ENCODE data around the gene GYPA. TPM values are rescaled to one million over a fixed set of nuclear protein-coding genes. Genes with fewer than 3 reads are reported as not detected.
"Not testable (repeated sequence)": the region's sequence is repeated elsewhere in the genome, so short reads cannot be mapped to it uniquely, and the experiment has no call there.

The GYPA gene
- total RNA-seq: not detected

DNA sequence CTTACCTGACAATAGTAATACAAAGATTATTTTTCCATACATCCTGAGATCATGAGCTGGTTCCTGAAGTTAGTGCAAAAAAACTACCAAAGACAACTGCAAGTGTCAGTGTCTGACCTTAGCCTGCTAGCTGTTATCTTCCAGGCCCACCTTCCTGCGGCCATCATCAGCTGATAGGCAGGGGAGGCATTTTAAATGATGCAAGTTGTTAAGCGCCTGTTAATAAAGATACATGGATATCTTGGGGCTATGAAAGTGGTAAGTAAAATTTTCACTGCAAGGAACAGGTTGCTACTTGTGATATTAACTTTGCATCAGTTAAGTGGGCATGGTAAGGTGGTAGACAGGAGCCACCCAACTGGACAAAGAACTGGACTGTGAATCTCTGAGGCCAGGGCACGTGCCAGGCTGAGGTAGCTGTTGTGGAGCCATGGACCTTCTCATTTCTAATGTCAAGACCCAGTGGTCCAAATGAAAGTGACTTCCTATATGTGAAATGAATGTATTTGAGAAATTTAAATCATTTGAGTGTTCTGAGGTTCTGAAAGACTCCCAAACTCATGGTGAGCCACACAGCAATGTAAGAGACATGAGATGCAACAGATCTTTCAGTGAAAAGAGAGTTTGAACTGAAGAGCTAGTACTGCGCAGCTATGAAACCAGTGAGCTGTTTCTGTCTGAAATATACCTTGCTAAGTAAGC is at the start of gene GYPA:
TSS of gene GYPA (minus strand) at position 125 of the 702 bp plus-strand sequence. CDS start at position 42, 83 bp downstream.
- H3K27me3 ChIP-seq; H3K27ac ChIP-seq; H3K9me3 ChIP-seq; ATAC-seq; H3K4me1 ChIP-seq; H3K4me3 ChIP-seq; H3K36me3 ChIP-seq (replicated peaks in 1 of 2; ENCODE audit: insufficient read depth in 1 of 2, low read depth in 2 of 2); DNase-seq; intact Hi-C loops (cut with DNase I): not testable (repeated sequence)
- WGBS, 2 donors: 73 to 77% methylated on average over 4 of the region's 4 CpGs

DNA sequence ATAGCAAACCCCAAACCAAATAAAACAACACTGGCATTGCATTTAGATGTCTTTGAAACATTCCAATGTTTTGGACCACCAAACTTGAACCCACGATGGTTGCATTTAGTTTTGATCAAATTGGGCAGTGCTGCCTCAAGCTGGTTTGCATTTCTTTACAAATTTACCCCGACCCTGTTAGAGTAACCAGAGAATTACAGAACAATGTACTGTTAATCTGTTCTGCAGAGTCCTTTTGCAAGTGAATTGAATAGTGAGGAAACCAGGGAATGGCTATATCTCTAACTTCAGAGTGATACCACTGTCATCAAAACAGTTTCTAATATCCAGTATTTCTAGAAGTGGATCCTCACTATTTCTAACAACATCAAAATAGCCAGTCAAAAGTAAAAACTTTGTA is 49.5 kb upstream of the GYPA start:
- H3K9me3 ChIP-seq: no peaks in the 10 kb centered on the region

DNA sequence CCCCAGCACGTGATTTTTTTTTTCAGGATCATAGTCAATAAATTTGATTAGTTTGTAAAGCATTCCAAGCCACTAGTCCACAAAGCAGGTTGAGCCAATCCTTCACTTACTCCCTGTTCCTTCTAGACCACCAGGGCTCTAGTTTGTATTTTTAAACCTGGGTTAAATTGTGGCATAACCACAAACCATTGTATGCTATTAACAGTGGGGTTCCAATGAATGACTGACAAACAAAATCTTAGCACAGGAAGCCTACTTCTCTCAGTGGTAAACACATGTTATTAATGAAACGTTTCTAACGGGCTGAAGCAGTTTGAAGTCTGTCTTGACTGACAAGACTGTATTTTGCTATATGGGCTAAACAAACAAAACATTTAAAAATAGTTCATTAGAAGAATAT is 48.6 kb upstream of the GYPA start:
- intact Hi-C loops (cut with DNase I): no loop called here
- no peak for TF ChIP-seq POLR2A (IDR thresholded peaks at IDR 0.05)
- TF ChIP-seq, protein P1, sequence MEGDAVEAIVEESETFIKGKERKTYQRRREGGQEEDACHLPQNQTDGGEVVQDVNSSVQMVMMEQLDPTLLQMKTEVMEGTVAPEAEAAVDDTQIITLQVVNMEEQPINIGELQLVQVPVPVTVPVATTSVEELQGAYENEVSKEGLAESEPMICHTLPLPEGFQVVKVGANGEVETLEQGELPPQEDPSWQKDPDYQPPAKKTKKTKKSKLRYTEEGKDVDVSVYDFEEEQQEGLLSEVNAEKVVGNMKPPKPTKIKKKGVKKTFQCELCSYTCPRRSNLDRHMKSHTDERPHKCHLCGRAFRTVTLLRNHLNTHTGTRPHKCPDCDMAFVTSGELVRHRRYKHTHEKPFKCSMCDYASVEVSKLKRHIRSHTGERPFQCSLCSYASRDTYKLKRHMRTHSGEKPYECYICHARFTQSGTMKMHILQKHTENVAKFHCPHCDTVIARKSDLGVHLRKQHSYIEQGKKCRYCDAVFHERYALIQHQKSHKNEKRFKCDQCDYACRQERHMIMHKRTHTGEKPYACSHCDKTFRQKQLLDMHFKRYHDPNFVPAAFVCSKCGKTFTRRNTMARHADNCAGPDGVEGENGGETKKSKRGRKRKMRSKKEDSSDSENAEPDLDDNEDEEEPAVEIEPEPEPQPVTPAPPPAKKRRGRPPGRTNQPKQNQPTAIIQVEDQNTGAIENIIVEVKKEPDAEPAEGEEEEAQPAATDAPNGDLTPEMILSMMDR (IDR thresholded peaks at IDR 0.05): no peak
- no peaks in the 10 kb centered on the region for H3K4me1 ChIP-seq
- H3K27me3 ChIP-seq: no peaks in the 10 kb centered on the region
- ATAC-seq: no peak
- H3K36me3 ChIP-seq (replicated peaks in 1 of 2; ENCODE audit: insufficient read depth in 1 of 2, low read depth in 2 of 2): no peaks in the 10 kb centered on the region
- no peak overlapping the region for H3K4me3 ChIP-seq
- WGBS, 2 donors: 19 to 28% methylated on average over 3 of the region's 3 CpGs
- no peak overlapping the region for H3K27ac ChIP-seq
- H3K9me3 ChIP-seq: no peaks in the 10 kb centered on the region
- no peak for DNase-seq

More for the DNA sequence above, 49.5 kb upstream of the GYPA start:
- no peak for DNase-seq
- TF ChIP-seq POLR2A (IDR thresholded peaks at IDR 0.05): no peak
- TF ChIP-seq, protein P1 (IDR thresholded peaks at IDR 0.05): no peak
- H3K4me3 ChIP-seq: no peak overlapping the region
- no peak overlapping the region for H3K27ac ChIP-seq
- H3K27me3 ChIP-seq: no peaks in the 10 kb centered on the region
- intact Hi-C loops (cut with DNase I): no loop called here
- ATAC-seq: no peak
- no peaks in the 10 kb centered on the region for H3K4me1 ChIP-seq
- 6 to 16% methylated on average over 2 of the region's 2 CpGs for WGBS, 2 donors
- no peaks in the 10 kb centered on the region for H3K36me3 ChIP-seq (replicated peaks in 1 of 2; ENCODE audit: insufficient read depth in 1 of 2, low read depth in 2 of 2)

DNA sequence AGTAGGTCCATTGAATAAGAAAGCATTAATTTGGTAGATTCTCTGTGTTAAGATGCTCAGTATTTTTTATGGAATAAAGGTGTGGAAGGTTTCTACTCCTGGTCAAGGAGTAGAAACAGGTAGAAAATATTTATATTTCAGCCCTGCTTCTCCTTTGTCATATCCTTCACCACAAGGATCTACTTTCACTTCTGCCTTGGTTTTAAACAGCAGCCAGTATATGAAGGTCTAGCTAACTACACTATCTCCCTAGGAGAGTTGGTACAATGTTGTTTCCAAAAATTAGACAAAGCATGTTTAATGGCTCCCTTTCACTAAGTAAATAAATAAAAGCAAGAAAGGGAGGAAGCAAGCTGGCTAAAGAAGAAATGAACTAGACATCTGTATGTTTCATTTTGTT is 44.6 kb upstream of the GYPA start:
- intact Hi-C loops (cut with DNase I): no loop called here
- Histone ChIP-seq H3K27ac (no peak overlapping the region), H3K36me3 (replicated peaks in 1 of 2; ENCODE audit: insufficient read depth in 1 of 2, low read depth in 2 of 2) (no peaks in the 10 kb centered on the region), H3K27me3 (no peaks in the 10 kb centered on the region), H3K4me1 (no peaks in the 10 kb centered on the region), H3K9me3 (no peaks in the 10 kb centered on the region), H3K4me3 (no peak overlapping the region)
- TF ChIP-seq, protein P1 (IDR thresholded peaks at IDR 0.05): no peak
- no peak for TF ChIP-seq POLR2A (IDR thresholded peaks at IDR 0.05)
- DNase-seq: no peak
- ATAC-seq: no peak

DNA sequence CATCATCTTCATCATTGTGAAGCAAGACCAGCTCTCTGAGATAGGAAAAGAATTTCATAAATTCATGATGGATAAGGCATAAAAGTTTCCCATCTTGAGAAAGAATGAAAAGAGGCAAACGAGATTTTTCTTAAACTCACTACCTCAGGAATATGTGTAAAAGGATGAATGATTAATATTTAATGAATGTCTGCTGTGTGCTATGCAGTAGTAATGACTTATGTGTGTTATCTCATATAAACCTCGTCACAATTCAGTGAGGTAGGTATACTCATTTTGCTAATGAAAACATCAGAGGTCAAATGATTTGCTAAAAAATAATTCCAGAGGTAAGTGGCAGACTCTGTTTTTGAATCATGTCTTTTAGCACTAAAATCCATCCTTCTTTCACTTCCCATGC is 42.6 kb upstream of the GYPA start:
- DNase-seq: no peak
- WGBS, 2 donors: 46 to 49% methylated on average over 2 of the region's 2 CpGs

More for the DNA sequence above, 42.6 kb upstream of the GYPA start:
- intact Hi-C loops (cut with DNase I): no loop called here
- H3K9me3 ChIP-seq: no peaks in the 10 kb centered on the region
- H3K4me1 ChIP-seq: no peaks in the 10 kb centered on the region
- ATAC-seq: no peak
- H3K36me3 ChIP-seq (replicated peaks in 1 of 2; ENCODE audit: insufficient read depth in 1 of 2, low read depth in 2 of 2): no peaks in the 10 kb centered on the region
- no peak overlapping the region for H3K4me3 ChIP-seq
- TF ChIP-seq, protein P1 (IDR thresholded peaks at IDR 0.05): no peak
- no peak for TF ChIP-seq POLR2A (IDR thresholded peaks at IDR 0.05)
- no peaks in the 10 kb centered on the region for H3K27me3 ChIP-seq
- H3K27ac ChIP-seq: no peak overlapping the region

Data from body of pancreas (tissue), 4 donors.